SU-DHL-6 (cell line): Measurements from ENCODE around the gene ATP5PB.

Experiments
- H2AFZ ChIP-seq: fragments of 200-600 bp; sonication (generic); 2 replicates; pipeline ENCODE4 v1.6.1; 2014; ENCODE audit warnings: low read depth, mild to moderate bottlenecking, moderate library complexity, mixed read lengths, antibody characterized with exemption, low read length; ENCODE audit not compliant: severe bottlenecking
- H3F3A ChIP-seq: fragments of 200-600 bp; shearing (Covaris generic); 2 replicates; pipeline ENCODE4 v1.6.0; 2016; ENCODE audit warnings: antibody characterized with exemption, mild to moderate bottlenecking; ENCODE audit not compliant: insufficient read depth
- H3K27ac ChIP-seq: fragments of 200-600 bp; sonication (generic); 2 replicates; pipeline ENCODE4 v1.5.1; 2016; ENCODE audit warnings: low read depth, mild to moderate bottlenecking, low read length, moderate library complexity, mixed read lengths
- H3K27me3 ChIP-seq: fragments of 200-600 bp; sonication (generic), shearing (Covaris generic); 2 replicates; pipeline ENCODE4 v1.6.0; 2014; ENCODE audit warnings: mild to moderate bottlenecking, low read length
- H3K36me3 ChIP-seq: fragments of 200-600 bp; sonication (generic); 2 replicates; pipeline ENCODE4 v1.6.1; 2014; ENCODE audit warnings: mild to moderate bottlenecking, low read length, mixed read lengths
- H3K4me2 ChIP-seq: fragments of 300-600, 200-600 bp; shearing (Covaris generic), sonication (generic); 2 replicates; pipeline ENCODE4 v1.6.0; 2014; ENCODE audit warnings: low read length, low read depth, mild to moderate bottlenecking; ENCODE audit not compliant: poor library complexity, severe bottlenecking
- H3K4me3 ChIP-seq: fragments of 200-600 bp; sonication (generic); 2 replicates; pipeline ENCODE4 v1.5.1; 2014; ENCODE audit warnings: antibody characterized with exemption, low read length, mild to moderate bottlenecking, mixed read lengths; ENCODE audit not compliant: insufficient read depth, poor library complexity, severe bottlenecking
- H3K79me2 ChIP-seq: fragments of 200-600 bp; sonication (generic); 2 replicates; pipeline ENCODE4 v1.6.1; 2014; ENCODE audit warnings: mild to moderate bottlenecking, low read length, moderate library complexity; ENCODE audit not compliant: insufficient read depth
- H3K9ac ChIP-seq: fragments of 200-600 bp; sonication (generic); 2 replicates; pipeline ENCODE4 v1.7.0; 2014; ENCODE audit warnings: mild to moderate bottlenecking, low read length
- H3K9me2 ChIP-seq: fragments of 200-600 bp; sonication (generic); replicated peaks from 2 replicates; pipeline ENCODE4 v1.6.1; 2014; ENCODE audit warnings: low read length; ENCODE audit not compliant: insufficient read depth
- H3K9me3 ChIP-seq: fragments of 200-600 bp; sonication (generic); 2 replicates; pipeline ENCODE4 v1.6.1; 2014; ENCODE audit warnings: low read length, mixed read lengths; ENCODE audit not compliant: insufficient read depth
- H4K20me1 ChIP-seq: fragments of 200-600 bp; sonication (generic); 2 replicates; pipeline ENCODE4 v1.6.1; 2014; ENCODE audit warnings: low read depth, mild to moderate bottlenecking, antibody characterized with exemption, low read length, moderate library complexity, mixed read lengths
- CTCF ChIP-seq: fragments of 200-600 bp; sonication (generic); IDR thresholded peaks from one replicate; pipeline ENCODE4 v1.5.1; 2017; ENCODE audit warnings: antibody characterized with exemption, mild to moderate bottlenecking, low read length, moderate library complexity; ENCODE audit not compliant: insufficient read depth, poor library complexity, severe bottlenecking
- EZH2phosphoT487 ChIP-seq: fragments of 200-600 bp; sonication (generic), shearing (Covaris generic); conservative IDR thresholded peaks from 2 replicates; pipeline ENCODE4 v1.6.1; 2018; ENCODE audit warnings: mild to moderate bottlenecking, antibody characterized with exemption, low read length, moderate library complexity, mixed read lengths

Gene ATP5PB

DNA sequence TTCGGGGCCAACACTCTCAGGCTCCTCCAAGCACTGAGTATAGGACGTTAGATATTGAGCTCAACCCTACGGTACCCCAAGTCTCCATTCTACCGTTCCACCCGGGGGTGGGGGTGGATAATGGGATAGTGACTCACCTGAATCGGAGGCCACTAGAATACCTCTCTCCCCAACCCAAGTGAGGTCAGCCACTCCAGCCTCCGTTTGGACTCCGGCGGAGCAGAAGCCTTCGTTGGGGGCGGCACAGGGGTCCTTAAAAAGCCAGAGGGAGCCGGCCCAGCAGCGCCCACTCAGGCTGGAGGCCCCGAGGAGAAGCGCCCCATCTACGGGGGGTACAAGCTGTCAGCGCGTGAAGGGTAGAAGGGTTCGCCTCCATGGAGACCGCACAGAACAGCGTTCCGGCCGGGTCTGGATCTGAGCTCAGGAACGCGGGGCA is 764 bp upstream of the ATP5PB start:
- Histone ChIP-seq H3K9me2 (no peaks in the 10 kb centered on the region), H3K9me3 (no peaks in the 10 kb centered on the region), H3K9ac (peak overlapping the region; percentile 93), H4K20me1 (no peaks in the 10 kb centered on the region; the same call in 1 of the 2 replicates), H3K36me3 (peaks cover 15% of the 10 kb centered on the region; the same call in 1 of the 2 replicates), H3K4me3 (peak overlapping the region; percentile 98), H3K79me2 (peaks cover 82% of the 10 kb centered on the region), H3K27me3 (no peaks in the 10 kb centered on the region), H2AFZ (peak overlapping the region; percentile 22), H3F3A (no peaks in the 10 kb centered on the region), H3K4me2 (peak overlapping the region; percentile 92), H3K27ac (peak overlapping the region; percentile 15)
- TF ChIP-seq CTCF (no peak), EZH2phosphoT487 (no peak)

- H2AFZ ChIP-seq = peak overlapping the region; percentile 67
- peaks cover 91% of the 10 kb centered on the region for H3K79me2 ChIP-seq
- H3K9me2 ChIP-seq = no peaks in the 10 kb centered on the region
- peak overlapping the region; percentile 98 for H3K4me3 ChIP-seq
- peak overlapping the region; percentile 57 for H3K27ac ChIP-seq
- no peaks in the 10 kb centered on the region for H3K27me3 ChIP-seq
- H3F3A ChIP-seq = no peaks in the 10 kb centered on the region
- no peaks in the 10 kb centered on the region; the same call in 1 of the 2 replicates for H4K20me1 ChIP-seq
- no peaks in the 10 kb centered on the region for H3K9me3 ChIP-seq
- TF ChIP-seq CTCF = no peak
- TF ChIP-seq EZH2phosphoT487 = no peak
- peak overlapping the region; percentile 93 for H3K9ac ChIP-seq
- peaks cover 12% of the 10 kb centered on the region; the same call in 1 of the 2 replicates for H3K36me3 ChIP-seq
- peak overlapping the region; percentile 77 for H3K4me2 ChIP-seq
Observed at GRCh38 chr1:111449703-111450017, 396 bp downstream of the ATP5PB start.

DNA sequence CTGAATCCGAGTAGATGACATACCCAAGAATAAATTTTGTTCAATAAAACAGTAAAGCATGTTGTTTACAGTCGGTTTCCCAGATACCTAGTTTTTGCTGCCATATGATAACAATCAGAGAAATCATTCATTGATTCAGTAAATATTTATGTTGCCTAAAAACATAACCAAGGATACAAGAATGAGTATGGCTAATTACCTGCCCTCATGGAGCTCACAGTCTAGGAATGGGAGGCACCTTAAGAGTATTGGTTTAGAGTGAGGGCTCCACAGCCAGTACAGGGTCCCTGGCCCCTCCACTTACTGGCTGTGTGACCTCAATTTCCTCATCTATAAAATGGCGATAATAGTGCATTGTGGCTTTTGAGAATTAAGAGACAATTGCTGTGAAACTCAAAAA is 921 bp downstream of the ATP5PB start:
- H4K20me1 ChIP-seq = no peaks in the 10 kb centered on the region; the same call in 1 of the 2 replicates
- no peaks in the 10 kb centered on the region for H3K27me3 ChIP-seq
- H3K9me2 ChIP-seq = no peaks in the 10 kb centered on the region
- H3K27ac ChIP-seq = no peak overlapping the region
- H3K9me3 ChIP-seq = no peaks in the 10 kb centered on the region
- TF ChIP-seq CTCF = no peak
- no peak for TF ChIP-seq EZH2phosphoT487
- no peaks in the 10 kb centered on the region for H3F3A ChIP-seq
- peaks cover 93% of the 10 kb centered on the region for H3K79me2 ChIP-seq
- peak overlapping the region; percentile 98 for H3K4me3 ChIP-seq
- peaks cover 15% of the 10 kb centered on the region; the same call in 1 of the 2 replicates for H3K36me3 ChIP-seq
- H3K9ac ChIP-seq = peak overlapping the region; percentile 93
- no peak overlapping the region for H2AFZ ChIP-seq
- H3K4me2 ChIP-seq = peak overlapping the region; percentile 77
